A549 (cell line): Measurements from ENCODE around the gene NEGR1.

Source experiments
- KDM1A ChIP-seq: fragments of 200-600 bp; sonication (generic); IDR thresholded peaks from 2 replicates; pipeline ENCODE4 v1.6.1; 2016; ENCODE audit warnings: low read depth, mild to moderate bottlenecking
- NFE2L2 ChIP-seq: fragments of 150-350 bp; conservative IDR thresholded peaks from 2 replicates; pipeline ENCODE4 v1.6.1; 2014; ENCODE audit warnings: low read length
- PHF8 ChIP-seq: fragments of 200-600 bp; sonication (generic); IDR thresholded peaks from 2 replicates; pipeline ENCODE4 v1.6.1; 2016; ENCODE audit warnings: low read depth, mild to moderate bottlenecking, antibody characterized with exemption, moderate library complexity, borderline replicate concordance
- POLR2A ChIP-seq: IDR thresholded peaks from 2 replicates; pipeline ENCODE4 v1.6.1; 2012; ENCODE audit warnings: mild to moderate bottlenecking, low read length
- RCOR1 ChIP-seq: fragments of 150-350 bp; IDR thresholded peaks from 2 replicates; pipeline ENCODE4 v1.6.1; 2014; ENCODE audit warnings: antibody characterized with exemption, low read length, low read depth
- RFX5 ChIP-seq: fragments of 450-650 bp; IDR thresholded peaks from 2 replicates; pipeline ENCODE4 v1.7.1; 2014; ENCODE audit warnings: antibody characterized with exemption, mild to moderate bottlenecking, moderate library complexity
- TFCP2L1 ChIP-seq: fragments of 250-450 bp; sonication (Bioruptor Pico); IDR thresholded peaks from 2 replicates; pipeline ENCODE4 v1.5.0; 2021; ENCODE audit warnings: mild to moderate bottlenecking
- TF ChIP-seq, protein P1 (sequence below): fragments of >200 bp; sonication (Bioruptor Twin); formaldehyde crosslinking; IDR thresholded peaks from 3 replicates; pipeline ENCODE4 v1.5.1; 2016
- TF ChIP-seq, protein P2 (sequence below): fragments of 450-650 bp; IDR thresholded peaks from 2 replicates; pipeline ENCODE4 v1.6.1; 2014; ENCODE audit warnings: antibody characterized with exemption
- TF ChIP-seq, protein P3 (sequence below): IDR thresholded peaks from 2 replicates; pipeline ENCODE4 v1.6.1; 2012

DNA sequence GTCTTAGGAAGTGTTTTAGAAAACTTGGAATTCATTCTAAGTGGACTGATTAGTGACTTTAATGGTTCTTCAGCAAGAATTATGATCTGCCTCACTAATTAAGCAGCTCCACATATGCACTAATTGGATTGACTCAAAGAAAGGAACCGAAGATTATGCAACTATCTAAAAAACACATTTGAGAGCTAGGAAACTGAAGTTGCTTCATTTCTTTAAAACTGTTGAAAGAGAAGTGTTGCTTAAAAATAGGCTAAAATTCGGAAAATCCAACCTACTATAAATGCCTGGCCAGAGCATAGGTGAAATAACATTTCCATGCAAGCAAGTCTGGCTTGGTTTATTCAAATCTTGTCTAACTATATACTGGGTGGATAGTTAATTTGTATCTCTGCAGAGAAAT, 698.6 kb downstream of the NEGR1 start:
- TF ChIP-seq PHF8 (no peak), NFE2L2 (no peak), RCOR1 (no peak), RFX5 (no peak), POLR2A (no peak), KDM1A (no peak), TFCP2L1 (CRISPR knock-in tag) (no peak)
- TF ChIP-seq, protein P1, sequence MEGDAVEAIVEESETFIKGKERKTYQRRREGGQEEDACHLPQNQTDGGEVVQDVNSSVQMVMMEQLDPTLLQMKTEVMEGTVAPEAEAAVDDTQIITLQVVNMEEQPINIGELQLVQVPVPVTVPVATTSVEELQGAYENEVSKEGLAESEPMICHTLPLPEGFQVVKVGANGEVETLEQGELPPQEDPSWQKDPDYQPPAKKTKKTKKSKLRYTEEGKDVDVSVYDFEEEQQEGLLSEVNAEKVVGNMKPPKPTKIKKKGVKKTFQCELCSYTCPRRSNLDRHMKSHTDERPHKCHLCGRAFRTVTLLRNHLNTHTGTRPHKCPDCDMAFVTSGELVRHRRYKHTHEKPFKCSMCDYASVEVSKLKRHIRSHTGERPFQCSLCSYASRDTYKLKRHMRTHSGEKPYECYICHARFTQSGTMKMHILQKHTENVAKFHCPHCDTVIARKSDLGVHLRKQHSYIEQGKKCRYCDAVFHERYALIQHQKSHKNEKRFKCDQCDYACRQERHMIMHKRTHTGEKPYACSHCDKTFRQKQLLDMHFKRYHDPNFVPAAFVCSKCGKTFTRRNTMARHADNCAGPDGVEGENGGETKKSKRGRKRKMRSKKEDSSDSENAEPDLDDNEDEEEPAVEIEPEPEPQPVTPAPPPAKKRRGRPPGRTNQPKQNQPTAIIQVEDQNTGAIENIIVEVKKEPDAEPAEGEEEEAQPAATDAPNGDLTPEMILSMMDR, result no peak
- TF ChIP-seq, protein P2, sequence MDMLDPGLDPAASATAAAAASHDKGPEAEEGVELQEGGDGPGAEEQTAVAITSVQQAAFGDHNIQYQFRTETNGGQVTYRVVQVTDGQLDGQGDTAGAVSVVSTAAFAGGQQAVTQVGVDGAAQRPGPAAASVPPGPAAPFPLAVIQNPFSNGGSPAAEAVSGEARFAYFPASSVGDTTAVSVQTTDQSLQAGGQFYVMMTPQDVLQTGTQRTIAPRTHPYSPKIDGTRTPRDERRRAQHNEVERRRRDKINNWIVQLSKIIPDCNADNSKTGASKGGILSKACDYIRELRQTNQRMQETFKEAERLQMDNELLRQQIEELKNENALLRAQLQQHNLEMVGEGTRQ, result no peak
- TF ChIP-seq, protein P3, sequence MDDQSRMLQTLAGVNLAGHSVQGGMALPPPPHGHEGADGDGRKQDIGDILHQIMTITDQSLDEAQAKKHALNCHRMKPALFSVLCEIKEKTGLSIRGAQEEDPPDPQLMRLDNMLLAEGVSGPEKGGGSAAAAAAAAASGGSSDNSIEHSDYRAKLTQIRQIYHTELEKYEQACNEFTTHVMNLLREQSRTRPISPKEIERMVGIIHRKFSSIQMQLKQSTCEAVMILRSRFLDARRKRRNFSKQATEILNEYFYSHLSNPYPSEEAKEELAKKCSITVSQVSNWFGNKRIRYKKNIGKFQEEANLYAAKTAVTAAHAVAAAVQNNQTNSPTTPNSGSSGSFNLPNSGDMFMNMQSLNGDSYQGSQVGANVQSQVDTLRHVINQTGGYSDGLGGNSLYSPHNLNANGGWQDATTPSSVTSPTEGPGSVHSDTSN, result no peak
